GM12892 (cell line): ENCODE results near the gene SCG5.

ENCODE experiments used
- POLR2A ChIP-seq: IDR thresholded peaks from 2 replicates; pipeline ENCODE4 v1.6.1; 2011; ENCODE audit warnings: low read depth, low read length, control low read depth
- POLR2AphosphoS5 ChIP-seq: IDR thresholded peaks from 2 replicates; pipeline ENCODE4 v1.6.1; 2011; ENCODE audit warnings: low read depth, low read length, control low read depth

DNA sequence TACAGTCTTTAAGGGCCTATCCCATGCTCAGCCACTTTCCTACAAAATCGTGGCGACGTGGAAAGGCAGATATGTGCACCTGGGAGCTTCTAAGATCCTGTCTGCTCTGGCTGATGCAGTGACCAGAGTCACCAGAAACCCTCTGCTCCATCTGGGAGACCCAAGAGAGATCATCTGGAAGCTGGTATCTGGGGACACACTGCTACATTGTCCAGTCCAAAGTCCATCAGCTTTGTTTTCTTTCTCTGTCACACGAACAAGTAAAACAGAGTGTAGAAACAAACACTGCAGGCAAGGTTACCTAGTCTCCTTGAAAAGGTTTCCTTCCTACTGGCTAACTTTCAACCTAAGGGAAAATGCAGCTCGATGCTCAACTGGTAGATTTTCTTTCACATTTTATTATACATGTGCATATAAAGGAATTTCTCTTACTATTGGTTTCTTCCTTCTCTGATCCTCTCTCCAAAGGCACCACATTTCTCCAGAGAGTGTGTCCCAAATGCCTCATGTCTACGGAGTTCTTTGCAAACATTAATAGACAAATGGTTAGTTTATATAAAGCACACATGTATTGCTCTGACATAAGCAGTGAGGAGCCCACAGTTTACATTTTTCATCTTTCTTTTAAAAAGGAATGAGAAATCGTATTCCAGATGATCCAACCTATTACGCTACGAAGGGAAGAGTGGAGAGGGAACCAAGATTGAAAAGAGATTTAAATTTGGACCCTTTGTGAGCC, 68.0 kb downstream of the SCG5 start:
- TF ChIP-seq POLR2A: no peak
- no peak for TF ChIP-seq POLR2AphosphoS5
